Testis (tissue), 3 donors: ENCODE results near the gene KLHL5. TPM values are rescaled to one million over a fixed set of nuclear protein-coding genes. Genes with fewer than 3 reads are reported as not detected.

Experiments
- DNase-seq: peaks from one replicate; pipeline ENCODE4 v3.0.0-alpha.2; 2019
- H3K27ac ChIP-seq, 2 donors: fragments of 200-600 bp; sonication (generic); one replicate each; pipeline ENCODE4 v1.5.1; 2019
- H3K27me3 ChIP-seq: fragments of 200-600 bp; sonication (generic); one replicate; pipeline ENCODE4 v1.5.1; 2019
- H3K36me3 ChIP-seq: fragments of 200-600 bp; sonication (generic); one replicate; pipeline ENCODE4 v1.5.1; 2017; ENCODE audit warnings: low read depth; ENCODE audit errors: missing control alignments
- H3K4me1 ChIP-seq: fragments of 200-600 bp; sonication (generic); one replicate; pipeline ENCODE4 v1.5.1; 2019
- H3K4me3 ChIP-seq, 2 donors: fragments of 200-600 bp; sonication (generic); one replicate each; pipeline ENCODE4 v1.5.1; 2017 to 2019
- H3K9me3 ChIP-seq: fragments of 200-600 bp; sonication (generic); one replicate; pipeline ENCODE4 v1.5.1; 2017
- POLR2A ChIP-seq: fragments of 450-650 bp; IDR thresholded peaks from one replicate; pipeline ENCODE4 v1.6.1; 2017; ENCODE audit warnings: antibody characterized with exemption, mild to moderate bottlenecking, moderate library complexity
- WGBS, 2 donors: methylation state at CpG; one replicate each; pipeline ENCODE4 v1.1.5; 2018; 5-methylcytosine and 5-hydroxymethylcytosine counted together
- intact Hi-C: fragments of 100-400 bp; cut with DNase I; formaldehyde crosslinking; loops from one replicate; pipeline ENCODE4 v1.15.1; 2023; ENCODE audit warnings: low total_unique reads
- polyA plus RNA-seq: library from polyadenylated mRNA; stranded (reverse); fragments of 350-450 nt; fragmentation: Illumina TruSeq; extraction: RNeasy Lipid Tissue Mini Kit (QIAGEN cat#74804); gene quantifications from one replicate; pipeline ENCODE4 v1.2.3, GENCODE V29; 2014; ENCODE audit warnings: low read depth, low replicate concordance; ENCODE audit not compliant: insufficient read depth
- total RNA-seq, 2 donors: library from RNA; depleted of rRNA; stranded (reverse); fragments of >200 nt; gene quantifications; one replicate each; pipeline ENCODE4 v1.2.3, GENCODE V29; 2016
- TF ChIP-seq, protein P1 (sequence below), 3 experiments: fragments of 450-650 bp in 2 of 3; fragments of 200-600 bp in 1 of 3; sonication (generic) in 1 of 3; IDR thresholded peaks; one replicate each; pipeline ENCODE4 v1.5.1; 2016 to 2019; ENCODE audit warnings: antibody characterized with exemption in 3 of 3, mild to moderate bottlenecking in 2 of 3, moderate library complexity in 1 of 3

KLHL5 gene
- total and polyA plus RNA-seq, 3 donors from 2014 or later, result 11.0 to 20.9 (median 14.4) TPM

DNA sequence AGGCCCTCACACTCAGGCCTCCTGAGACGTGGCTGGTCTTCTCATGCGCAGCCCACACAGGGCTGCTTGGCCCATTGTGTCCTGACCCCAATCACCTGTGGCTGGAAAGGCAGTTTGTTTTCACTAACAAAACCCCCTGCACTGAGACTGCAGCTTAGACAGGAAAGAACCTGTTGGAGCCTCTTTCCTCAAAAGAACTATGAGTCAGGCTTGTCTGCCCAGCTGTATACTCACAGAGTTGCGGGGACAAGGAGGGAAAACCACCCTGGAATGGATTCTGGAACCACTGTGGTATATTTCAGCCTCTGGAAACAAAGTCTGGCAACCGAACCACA, 24.6 kb upstream of the KLHL5 start:
- TF ChIP-seq, protein P1, sequence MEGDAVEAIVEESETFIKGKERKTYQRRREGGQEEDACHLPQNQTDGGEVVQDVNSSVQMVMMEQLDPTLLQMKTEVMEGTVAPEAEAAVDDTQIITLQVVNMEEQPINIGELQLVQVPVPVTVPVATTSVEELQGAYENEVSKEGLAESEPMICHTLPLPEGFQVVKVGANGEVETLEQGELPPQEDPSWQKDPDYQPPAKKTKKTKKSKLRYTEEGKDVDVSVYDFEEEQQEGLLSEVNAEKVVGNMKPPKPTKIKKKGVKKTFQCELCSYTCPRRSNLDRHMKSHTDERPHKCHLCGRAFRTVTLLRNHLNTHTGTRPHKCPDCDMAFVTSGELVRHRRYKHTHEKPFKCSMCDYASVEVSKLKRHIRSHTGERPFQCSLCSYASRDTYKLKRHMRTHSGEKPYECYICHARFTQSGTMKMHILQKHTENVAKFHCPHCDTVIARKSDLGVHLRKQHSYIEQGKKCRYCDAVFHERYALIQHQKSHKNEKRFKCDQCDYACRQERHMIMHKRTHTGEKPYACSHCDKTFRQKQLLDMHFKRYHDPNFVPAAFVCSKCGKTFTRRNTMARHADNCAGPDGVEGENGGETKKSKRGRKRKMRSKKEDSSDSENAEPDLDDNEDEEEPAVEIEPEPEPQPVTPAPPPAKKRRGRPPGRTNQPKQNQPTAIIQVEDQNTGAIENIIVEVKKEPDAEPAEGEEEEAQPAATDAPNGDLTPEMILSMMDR (IDR thresholded peaks at IDR 0.05), result no peak
- no peak for TF ChIP-seq POLR2A
- intact Hi-C loops, result no loop called here
- H3K4me3 ChIP-seq, result no peak overlapping the region
- no peaks in the 10 kb centered on the region for H3K27me3 ChIP-seq
- no peak overlapping the region for H3K27ac ChIP-seq
- no peaks in the 10 kb centered on the region for H3K9me3 ChIP-seq
- no peaks in the 10 kb centered on the region for H3K36me3 ChIP-seq
- 77 to 81% methylated on average over 4 of the region's 4 CpGs for WGBS, 2 donors
- no peak for DNase-seq
- H3K4me1 ChIP-seq, result no peaks in the 10 kb centered on the region

DNA sequence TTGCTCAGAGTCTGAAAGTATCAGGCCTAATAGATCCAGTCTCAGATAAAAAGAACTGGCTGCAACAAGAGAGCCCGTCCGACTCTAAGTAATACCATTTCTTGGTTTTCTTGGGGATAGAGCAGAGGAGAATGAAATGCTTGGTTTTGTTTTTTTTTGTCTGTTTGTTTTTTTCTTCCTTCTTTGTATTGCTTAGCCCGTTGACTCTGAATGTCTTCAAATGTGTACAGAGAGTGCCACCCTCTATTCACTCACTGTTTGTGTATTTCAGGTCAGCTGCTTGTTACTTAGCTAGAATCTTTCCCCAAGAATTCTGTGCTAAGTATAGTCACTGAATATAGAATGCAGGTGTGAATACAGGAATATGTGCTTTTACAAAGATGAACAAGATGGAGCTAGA, 24.1 kb upstream of the KLHL5 start:
- TF ChIP-seq, protein P1 (IDR thresholded peaks at IDR 0.05), result no peak
- TF ChIP-seq POLR2A, result no peak
- no peak overlapping the region for H3K27ac ChIP-seq
- H3K4me3 ChIP-seq, result no peak overlapping the region
- H3K9me3 ChIP-seq, result no peaks in the 10 kb centered on the region
- no peaks in the 10 kb centered on the region for H3K36me3 ChIP-seq
- H3K27me3 ChIP-seq, result no peaks in the 10 kb centered on the region
- H3K4me1 ChIP-seq, result no peaks in the 10 kb centered on the region
- 66 to 72% methylated on average over 3 of the region's 3 CpGs for WGBS, 2 donors
- intact Hi-C loops, result no loop called here
- DNase-seq, result no peak

DNA sequence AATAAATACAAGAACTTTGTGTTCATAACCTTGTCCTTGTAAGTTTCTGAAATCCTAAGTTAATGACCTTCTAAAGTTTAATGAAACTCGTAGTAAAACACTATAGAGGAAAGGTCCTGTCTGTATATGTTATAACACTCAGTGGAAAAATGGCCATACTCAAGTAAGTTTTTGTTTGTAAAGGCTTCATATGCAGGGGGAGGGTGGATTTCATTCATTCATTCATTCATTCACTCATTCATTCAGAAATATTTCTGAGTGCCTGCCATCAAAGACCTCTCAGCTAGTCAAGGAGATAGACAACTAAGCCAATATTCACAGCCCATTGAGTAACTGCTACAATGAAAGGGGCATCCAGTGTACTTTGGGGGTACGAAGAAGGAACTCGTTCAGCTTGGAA, 22.9 kb upstream of the KLHL5 start:
- H3K4me3 ChIP-seq, result no peak overlapping the region
- H3K36me3 ChIP-seq, result no peaks in the 10 kb centered on the region
- no peaks in the 10 kb centered on the region for H3K9me3 ChIP-seq
- TF ChIP-seq, protein P1 (IDR thresholded peaks at IDR 0.05), result no peak
- TF ChIP-seq POLR2A, result no peak
- intact Hi-C loops, result no loop called here
- DNase-seq, result no peak
- no peak overlapping the region for H3K27ac ChIP-seq
- H3K4me1 ChIP-seq, result no peaks in the 10 kb centered on the region
- WGBS, 2 donors, result 81 to 86% methylated on average over 3 of the region's 3 CpGs
- H3K27me3 ChIP-seq, result no peaks in the 10 kb centered on the region

DNA sequence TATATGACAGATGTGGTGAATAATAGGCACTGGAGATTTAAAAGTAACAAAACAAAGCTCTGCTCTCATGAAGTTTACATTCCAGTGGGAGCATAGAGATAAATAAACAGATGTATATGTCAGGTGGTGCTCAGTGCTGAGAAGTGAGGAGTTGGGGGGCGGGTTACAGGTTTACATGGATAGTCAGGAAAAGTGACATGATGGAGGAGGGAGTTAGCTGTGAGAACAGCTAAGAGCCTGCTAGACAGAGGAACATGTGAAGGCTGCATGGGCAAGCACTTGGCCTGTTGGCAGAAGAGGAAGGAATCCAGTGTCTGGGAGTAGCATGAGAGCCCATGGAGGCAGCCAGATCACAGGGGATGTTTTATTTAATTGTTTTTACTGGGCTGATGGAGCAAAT, 19.7 kb upstream of the KLHL5 start:
- Histone ChIP-seq H3K9me3 (no peaks in the 10 kb centered on the region), H3K4me1 (peaks cover 7% of the 10 kb centered on the region), H3K27me3 (no peaks in the 10 kb centered on the region), H3K36me3 (no peaks in the 10 kb centered on the region), H3K27ac (no peak overlapping the region), H3K4me3 (no peak overlapping the region)
- DNase-seq, result no peak
- 78 to 94% methylated on average over 1 of the region's 1 CpG for WGBS, 2 donors
- TF ChIP-seq POLR2A, result no peak
- TF ChIP-seq, protein P1 (IDR thresholded peaks at IDR 0.05), result no peak
- intact Hi-C loops, result no loop called here

DNA sequence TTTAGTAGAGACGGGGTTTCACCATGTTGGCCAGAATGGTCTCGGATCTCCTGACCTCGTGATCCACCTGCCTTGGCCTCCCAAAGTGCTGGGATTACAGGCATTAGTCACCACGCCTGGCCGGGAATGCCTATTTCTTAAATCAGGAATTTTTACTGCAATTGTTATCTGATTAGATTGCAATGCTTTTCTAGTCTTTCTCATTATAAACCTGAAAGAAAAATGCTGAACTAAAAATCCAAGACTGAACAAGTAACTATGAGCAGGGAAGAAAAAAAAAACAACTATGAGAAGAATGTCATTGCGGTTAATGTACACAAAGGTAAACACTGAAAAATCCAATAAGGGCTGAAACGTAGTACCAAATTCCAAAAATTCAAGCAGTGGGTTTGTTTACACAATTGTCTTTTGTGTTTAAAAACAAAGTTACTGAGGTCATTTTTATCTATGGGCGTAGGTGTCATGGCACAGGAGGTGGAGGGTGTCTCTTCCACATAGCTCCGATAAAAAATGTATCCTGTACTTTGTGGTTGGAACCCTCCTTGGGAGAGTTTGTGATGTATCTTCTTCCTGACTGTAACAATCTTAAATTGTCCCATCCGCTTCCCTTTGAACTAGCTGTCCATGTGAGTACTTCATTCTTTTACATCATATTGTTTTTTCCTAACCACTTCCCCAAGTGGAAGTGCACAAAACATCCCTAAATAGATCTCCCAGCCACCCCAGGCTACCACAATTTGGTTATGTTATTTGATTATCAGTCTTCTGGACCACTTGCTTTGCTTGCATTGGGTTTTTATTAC, 18.8 kb upstream of the KLHL5 start:
- TF ChIP-seq, protein P1 (IDR thresholded peaks at IDR 0.05), result no peak
- no peak for TF ChIP-seq POLR2A

More for the DNA sequence above, 18.8 kb upstream of the KLHL5 start:
- H3K36me3 ChIP-seq, result no peaks in the 10 kb centered on the region
- no peaks in the 10 kb centered on the region for H3K27me3 ChIP-seq
- intact Hi-C loops, result no loop called here
- peaks cover 7% of the 10 kb centered on the region for H3K4me1 ChIP-seq
- DNase-seq, result no peak
- 54 to 59% methylated on average over 10 of the region's 10 CpGs for WGBS, 2 donors
- H3K9me3 ChIP-seq, result no peaks in the 10 kb centered on the region
- no peak overlapping the region for H3K4me3 ChIP-seq
- peak overlapping the region; percentile 19 to 39 for H3K27ac ChIP-seq
